T-helper 2 cell treated with Interferon-gamma antibody and Interleukin-4, amounts not matched to agents 5 μg/mL and 100 μg/mL, for 36 hours (primary cell): ENCODE results near the gene ASIC2.

Experiments
- DNase-seq: peaks from one replicate; pipeline ENCODE4 v3.0.0; 2021; ENCODE audit warnings: low spot score
- H3K27ac Mint-ChIP-seq: one replicate; pipeline ENCODE4 v1.8.0; 2021; ENCODE audit warnings: mild to moderate bottlenecking, mixed read lengths
- H3K27me3 Mint-ChIP-seq: one replicate; pipeline ENCODE4 v1.8.0; 2021; ENCODE audit warnings: low read depth, mixed read lengths
- H3K36me3 Mint-ChIP-seq: one replicate; pipeline ENCODE4 v1.8.0; 2021; ENCODE audit warnings: low read depth, mixed read lengths
- H3K4me1 Mint-ChIP-seq: one replicate; pipeline ENCODE4 v1.8.0; 2021; ENCODE audit warnings: low read depth, mixed read lengths
- H3K4me3 Mint-ChIP-seq: one replicate; pipeline ENCODE4 v1.8.0; 2022; ENCODE audit warnings: mild to moderate bottlenecking, moderate library complexity, mixed read lengths
- H3K9me3 Mint-ChIP-seq: one replicate; pipeline ENCODE4 v1.8.0; 2021; ENCODE audit warnings: mixed read lengths

Gene ASIC2

DNA sequence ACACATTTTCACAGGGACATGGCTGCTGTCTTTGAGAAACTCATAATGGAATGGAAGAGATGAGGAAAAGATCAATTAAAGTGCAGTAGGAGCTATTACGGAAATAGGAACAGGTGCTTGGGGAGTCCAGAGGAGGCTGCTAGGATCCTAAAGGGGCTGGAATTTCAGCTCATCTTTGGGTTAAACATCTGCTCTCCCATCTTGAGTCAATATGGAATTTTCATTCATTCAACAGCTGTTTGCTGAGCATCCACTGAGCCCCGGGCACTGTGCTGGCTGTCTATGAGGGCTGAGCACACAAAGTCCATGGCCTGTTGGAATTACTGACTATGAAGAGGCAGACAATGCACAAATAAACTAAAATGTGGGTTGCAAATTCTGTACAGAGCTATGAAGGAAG, 47.9 kb downstream of the ASIC2 start:
- H3K4me3 Mint-ChIP-seq = no peak overlapping the region
- no peaks in the 10 kb centered on the region for H3K27me3 Mint-ChIP-seq
- no peaks in the 10 kb centered on the region for H3K36me3 Mint-ChIP-seq
- no peaks in the 10 kb centered on the region for H3K9me3 Mint-ChIP-seq
- no peak overlapping the region for H3K27ac Mint-ChIP-seq
- DNase-seq = no peak
- no peaks in the 10 kb centered on the region for H3K4me1 Mint-ChIP-seq

DNA sequence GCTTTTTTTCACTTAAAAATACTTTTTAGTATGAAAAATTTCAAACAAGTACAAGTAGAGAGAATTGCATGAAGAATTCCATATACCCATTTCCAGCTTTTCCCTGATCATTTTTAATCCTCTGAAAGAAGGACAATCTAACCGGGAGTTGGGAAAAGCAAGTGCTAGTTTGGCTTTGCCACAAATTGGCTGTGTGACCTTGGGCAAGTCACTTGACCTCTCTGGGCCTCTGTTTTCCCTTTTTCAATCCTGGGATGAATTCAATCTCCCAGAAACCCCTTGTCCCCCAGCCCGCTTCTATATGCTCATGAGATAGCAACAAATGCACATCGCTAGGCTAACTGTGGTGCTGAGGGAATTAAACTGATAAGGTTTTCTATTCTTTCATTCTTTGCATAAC, 49.4 kb downstream of the ASIC2 start:
- Mint-ChIP-seq H3K36me3 (no peaks in the 10 kb centered on the region), H3K27ac (no peak overlapping the region), H3K9me3 (no peaks in the 10 kb centered on the region), H3K27me3 (no peaks in the 10 kb centered on the region), H3K4me1 (no peaks in the 10 kb centered on the region), H3K4me3 (no peak overlapping the region)
- DNase-seq = no peak

DNA sequence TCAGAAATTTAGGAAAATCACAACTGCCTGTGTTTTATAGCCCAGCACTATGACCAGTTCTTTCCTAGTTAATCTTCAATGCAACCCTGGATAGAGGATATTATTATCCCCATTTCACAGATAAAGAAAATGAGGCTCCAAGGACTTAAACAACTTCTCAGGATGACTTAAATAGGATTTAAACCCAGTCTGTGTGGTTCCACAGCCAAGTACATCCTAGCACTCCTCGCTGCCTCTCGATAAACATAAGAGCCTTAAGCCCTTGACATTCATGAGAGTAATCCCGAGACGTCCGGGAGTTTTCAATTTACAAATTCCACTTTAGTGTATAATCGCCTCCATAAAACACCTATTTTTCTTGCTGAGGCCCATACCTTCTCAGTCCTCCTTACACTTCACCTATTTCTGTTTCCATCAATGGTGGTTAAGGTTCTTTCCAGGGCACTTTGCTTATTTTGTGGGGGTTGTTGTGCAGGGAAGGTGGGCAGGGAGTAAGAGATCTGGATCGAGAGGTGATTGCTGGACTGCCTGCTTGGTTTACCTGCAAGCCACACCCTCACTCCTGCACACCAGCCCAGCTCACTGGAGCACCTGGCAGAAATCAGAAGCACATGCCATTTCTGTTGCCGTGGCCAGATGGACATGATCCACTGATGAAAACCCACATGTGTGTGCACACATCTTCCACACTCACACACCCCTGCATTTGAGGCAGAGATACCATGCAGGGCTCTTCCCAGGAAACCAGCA, 50.5 kb downstream of the ASIC2 start:
- Mint-ChIP-seq H3K36me3 (no peaks in the 10 kb centered on the region), H3K4me1 (no peaks in the 10 kb centered on the region), H3K4me3 (no peak overlapping the region), H3K27ac (no peak overlapping the region), H3K27me3 (no peaks in the 10 kb centered on the region), H3K9me3 (no peaks in the 10 kb centered on the region)
- DNase-seq = no peak

DNA sequence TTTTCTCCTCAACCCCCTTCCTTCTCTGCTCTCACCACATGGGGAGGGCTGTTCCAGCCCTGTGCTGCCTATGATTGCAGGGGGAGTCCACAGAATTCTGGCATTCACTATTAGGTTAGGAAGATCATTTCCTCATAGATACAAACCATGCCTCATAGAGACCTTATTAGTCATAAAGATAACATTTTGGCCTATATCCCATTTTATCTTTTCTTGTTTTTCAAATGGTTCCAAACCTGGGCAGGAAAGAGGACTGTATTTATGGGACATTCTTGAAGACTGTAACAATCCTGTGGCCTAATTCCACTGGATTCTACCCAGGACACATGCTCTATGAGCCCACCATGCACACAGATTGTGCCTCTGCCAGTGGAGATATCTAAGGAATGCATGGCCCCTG, 51.7 kb downstream of the ASIC2 start:
- Mint-ChIP-seq H3K4me3 (no peak overlapping the region), H3K9me3 (no peaks in the 10 kb centered on the region), H3K36me3 (no peaks in the 10 kb centered on the region), H3K27ac (no peak overlapping the region), H3K4me1 (no peaks in the 10 kb centered on the region), H3K27me3 (no peaks in the 10 kb centered on the region)
- DNase-seq = no peak

DNA sequence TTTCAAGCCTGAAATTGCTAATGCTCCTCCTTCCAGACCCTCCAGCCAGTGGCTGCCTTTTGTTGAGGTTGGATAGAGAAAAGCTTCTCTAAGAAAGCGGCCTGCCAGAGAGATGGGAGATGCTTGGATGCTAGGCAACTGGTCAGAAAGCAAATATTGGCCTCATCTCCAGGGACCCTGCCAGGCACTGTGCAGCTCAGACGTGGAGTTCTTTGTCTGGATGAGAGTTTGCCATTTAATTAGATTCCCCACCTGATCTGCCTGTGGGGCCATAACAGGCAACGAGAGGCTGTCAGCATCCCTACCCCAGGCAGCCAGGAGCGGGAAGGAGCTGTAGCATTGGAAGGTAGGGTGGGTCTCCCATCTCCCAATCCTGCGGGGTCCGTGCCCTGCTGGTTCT, 52.7 kb downstream of the ASIC2 start:
- no peaks in the 10 kb centered on the region for H3K4me1 Mint-ChIP-seq
- H3K36me3 Mint-ChIP-seq = no peaks in the 10 kb centered on the region
- no peaks in the 10 kb centered on the region for H3K27me3 Mint-ChIP-seq
- DNase-seq = no peak
- H3K4me3 Mint-ChIP-seq = no peak overlapping the region
- no peaks in the 10 kb centered on the region for H3K9me3 Mint-ChIP-seq
- no peak overlapping the region for H3K27ac Mint-ChIP-seq

DNA sequence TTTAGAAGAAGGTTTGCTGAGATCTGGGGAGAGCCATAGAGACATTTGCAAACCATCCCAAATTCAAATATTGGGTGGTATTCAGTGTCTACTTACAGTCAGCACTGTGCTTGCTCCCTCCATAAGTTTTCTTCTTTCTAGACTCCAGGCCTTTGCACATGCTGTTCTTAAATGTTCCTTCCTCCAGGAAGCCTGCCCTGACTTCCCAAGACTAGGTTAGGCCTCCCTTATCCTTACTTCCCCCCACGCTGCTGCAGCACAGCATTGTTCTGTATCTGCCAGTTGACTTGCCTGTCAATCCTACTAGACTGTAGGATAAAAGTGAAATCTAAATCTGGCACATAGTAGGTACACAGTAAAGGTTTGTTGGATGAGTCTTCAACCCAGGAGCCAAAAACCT, 53.4 kb downstream of the ASIC2 start:
- H3K4me1 Mint-ChIP-seq = no peaks in the 10 kb centered on the region
- H3K27me3 Mint-ChIP-seq = no peaks in the 10 kb centered on the region
- no peak overlapping the region for H3K27ac Mint-ChIP-seq
- no peak overlapping the region for H3K4me3 Mint-ChIP-seq
- H3K36me3 Mint-ChIP-seq = no peaks in the 10 kb centered on the region
- no peak for DNase-seq
- H3K9me3 Mint-ChIP-seq = no peaks in the 10 kb centered on the region

DNA sequence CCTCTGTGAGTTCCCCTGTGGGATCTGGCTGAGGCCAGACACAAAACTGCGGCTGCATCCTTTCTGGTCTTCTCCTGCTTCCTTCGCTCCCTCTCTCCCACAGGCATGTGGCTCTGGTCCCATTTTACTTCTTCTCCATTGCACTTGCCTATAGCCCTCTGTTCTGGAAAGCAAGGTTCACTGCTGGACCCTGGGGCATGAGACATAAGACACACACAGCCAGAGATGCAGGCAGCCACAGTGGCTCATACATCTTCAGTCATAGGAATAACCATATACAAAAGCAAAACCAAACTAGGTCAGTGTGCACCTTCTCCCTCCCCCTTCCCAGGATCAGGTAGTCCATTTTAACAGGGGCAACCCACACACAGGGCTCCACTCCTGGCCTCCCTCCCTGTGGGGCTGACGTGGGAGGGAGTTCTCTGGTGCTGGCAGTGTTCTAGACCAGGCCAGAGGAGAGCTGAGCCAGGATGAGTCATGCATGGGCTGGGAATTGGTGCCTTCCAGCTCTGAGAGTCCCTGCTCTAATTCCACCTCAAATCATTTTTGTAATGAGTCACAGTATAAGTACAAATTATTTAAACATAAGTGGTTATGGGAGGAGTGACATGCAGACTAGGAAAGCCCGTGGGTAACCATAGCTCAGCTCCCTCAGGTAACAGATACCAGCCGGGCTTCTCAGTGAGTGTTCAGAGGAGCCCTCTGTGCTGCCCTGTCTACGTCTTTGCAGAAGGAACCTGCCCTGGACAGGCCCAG, 58.0 kb downstream of the ASIC2 start:
- DNase-seq = no peak
- Mint-ChIP-seq H3K4me3 (no peak overlapping the region), H3K27ac (no peak overlapping the region)

DNA sequence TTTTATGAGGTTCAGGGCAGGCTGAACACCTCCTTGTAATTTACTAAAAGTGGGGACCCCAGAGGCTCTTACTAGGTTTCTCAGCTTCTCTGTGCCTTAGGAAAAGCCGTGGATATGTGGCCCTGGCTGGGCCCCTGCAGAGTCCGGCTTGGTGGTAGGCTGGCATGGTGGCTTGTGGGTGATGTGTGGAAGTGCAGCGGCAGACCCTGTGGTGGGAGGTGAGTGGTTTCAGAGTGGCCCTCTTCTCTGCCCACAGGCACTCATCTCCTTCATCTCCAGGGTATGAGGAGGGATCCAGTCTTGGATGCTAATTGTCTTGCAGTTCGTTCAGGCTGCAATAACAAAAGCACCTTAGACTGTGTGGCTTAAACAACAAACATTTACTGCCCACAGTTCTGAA, 58.9 kb downstream of the ASIC2 start:
- no peak for DNase-seq
- Mint-ChIP-seq H3K36me3 (no peaks in the 10 kb centered on the region), H3K4me1 (no peaks in the 10 kb centered on the region), H3K27ac (no peak overlapping the region), H3K9me3 (no peaks in the 10 kb centered on the region), H3K4me3 (no peak overlapping the region), H3K27me3 (no peaks in the 10 kb centered on the region)

More for the DNA sequence above, 58.0 kb downstream of the ASIC2 start:
- Mint-ChIP-seq H3K9me3 (no peaks in the 10 kb centered on the region), H3K36me3 (no peaks in the 10 kb centered on the region), H3K4me1 (no peaks in the 10 kb centered on the region), H3K27me3 (no peaks in the 10 kb centered on the region)

DNA sequence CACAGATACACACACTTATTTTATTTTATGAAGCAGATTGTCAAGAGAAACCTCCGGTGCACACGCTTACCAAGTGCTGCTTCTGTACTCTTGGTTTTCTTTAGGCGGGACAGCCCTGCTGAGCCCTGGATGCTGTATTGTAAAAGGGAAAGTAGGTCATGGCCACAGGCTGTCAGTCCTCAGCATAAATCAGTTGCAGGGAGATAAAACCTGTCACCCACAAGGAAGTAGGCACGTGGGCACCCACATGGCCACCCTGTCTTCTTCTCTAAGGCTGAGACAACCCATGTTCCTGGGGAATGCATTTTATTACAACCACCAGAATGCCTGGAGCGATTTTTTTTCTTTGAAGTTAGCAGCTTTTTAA, 59.3 kb downstream of the ASIC2 start:
- Mint-ChIP-seq H3K9me3 (no peaks in the 10 kb centered on the region), H3K27ac (no peak overlapping the region), H3K4me1 (no peaks in the 10 kb centered on the region), H3K4me3 (no peak overlapping the region), H3K27me3 (no peaks in the 10 kb centered on the region), H3K36me3 (no peaks in the 10 kb centered on the region)
- no peak for DNase-seq

DNA sequence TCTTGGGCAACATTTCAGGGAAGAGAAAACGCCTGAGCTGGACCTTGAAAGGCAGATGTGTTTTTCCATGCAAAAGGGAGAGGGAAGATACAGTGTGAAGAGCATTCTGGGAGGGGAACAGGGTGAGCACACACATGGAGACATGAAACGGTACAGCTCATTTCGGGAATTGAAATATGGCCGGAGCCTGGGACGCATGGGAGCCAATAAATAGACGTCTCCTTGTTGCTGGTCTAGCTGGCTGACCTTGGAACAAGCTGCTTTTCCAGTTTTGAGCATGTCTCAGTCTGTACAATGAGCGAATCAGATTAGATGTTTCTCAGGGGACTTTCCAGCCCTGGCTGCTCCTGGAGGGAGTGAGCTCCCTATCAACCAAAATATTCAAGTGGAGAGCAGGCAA, 63.6 kb downstream of the ASIC2 start:
- H3K4me1 Mint-ChIP-seq = no peaks in the 10 kb centered on the region
- H3K27ac Mint-ChIP-seq = no peak overlapping the region
- no peak for DNase-seq
- no peaks in the 10 kb centered on the region for H3K9me3 Mint-ChIP-seq
- H3K27me3 Mint-ChIP-seq = no peaks in the 10 kb centered on the region
- H3K4me3 Mint-ChIP-seq = no peak overlapping the region
- no peaks in the 10 kb centered on the region for H3K36me3 Mint-ChIP-seq

DNA sequence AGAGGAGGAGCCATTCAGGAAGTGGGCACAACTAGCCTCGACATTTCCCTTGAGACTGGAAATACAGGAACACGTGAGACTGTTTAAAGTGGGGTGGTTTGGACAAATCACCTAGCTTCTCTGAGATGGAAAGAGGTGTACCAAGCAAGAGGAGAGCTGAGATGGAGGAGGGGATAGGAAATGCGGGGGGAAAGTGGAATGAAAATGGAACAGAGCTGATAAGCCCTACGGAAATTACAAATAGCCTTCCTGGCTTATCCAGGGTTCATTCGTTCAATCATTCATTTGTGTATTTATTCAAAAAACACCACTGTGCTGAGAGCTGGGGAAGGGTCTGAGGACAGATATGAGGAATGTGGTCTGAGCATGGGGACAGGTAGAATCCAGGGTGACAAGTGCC, 64.1 kb downstream of the ASIC2 start:
- H3K36me3 Mint-ChIP-seq = no peaks in the 10 kb centered on the region
- H3K4me1 Mint-ChIP-seq = no peaks in the 10 kb centered on the region
- H3K27me3 Mint-ChIP-seq = no peaks in the 10 kb centered on the region
- H3K4me3 Mint-ChIP-seq = no peak overlapping the region
- no peak overlapping the region for H3K27ac Mint-ChIP-seq
- no peaks in the 10 kb centered on the region for H3K9me3 Mint-ChIP-seq
- no peak for DNase-seq

DNA sequence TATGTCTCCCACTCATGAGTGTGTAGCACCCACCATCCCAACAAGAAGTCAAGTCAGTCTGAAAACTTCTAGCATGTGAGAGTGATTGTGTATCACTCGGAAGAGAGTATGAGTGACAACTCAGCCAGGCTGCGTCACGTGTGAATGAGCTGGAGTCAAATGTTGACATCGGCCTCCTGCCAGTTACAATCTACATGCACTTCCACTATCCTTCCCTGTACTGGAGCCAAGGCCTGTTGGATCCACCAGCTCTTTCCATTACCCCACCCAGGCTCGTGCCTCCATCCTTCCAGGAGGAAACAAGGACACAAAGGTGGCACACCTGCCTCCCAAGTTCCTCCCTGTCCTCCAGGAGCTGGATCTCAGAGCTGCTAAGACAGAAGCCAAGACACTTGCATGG, 64.5 kb downstream of the ASIC2 start:
- H3K4me3 Mint-ChIP-seq = no peak overlapping the region
- H3K36me3 Mint-ChIP-seq = no peaks in the 10 kb centered on the region
- no peaks in the 10 kb centered on the region for H3K27me3 Mint-ChIP-seq
- no peak overlapping the region for H3K27ac Mint-ChIP-seq
- H3K9me3 Mint-ChIP-seq = no peaks in the 10 kb centered on the region
- DNase-seq = no peak
- no peaks in the 10 kb centered on the region for H3K4me1 Mint-ChIP-seq

DNA sequence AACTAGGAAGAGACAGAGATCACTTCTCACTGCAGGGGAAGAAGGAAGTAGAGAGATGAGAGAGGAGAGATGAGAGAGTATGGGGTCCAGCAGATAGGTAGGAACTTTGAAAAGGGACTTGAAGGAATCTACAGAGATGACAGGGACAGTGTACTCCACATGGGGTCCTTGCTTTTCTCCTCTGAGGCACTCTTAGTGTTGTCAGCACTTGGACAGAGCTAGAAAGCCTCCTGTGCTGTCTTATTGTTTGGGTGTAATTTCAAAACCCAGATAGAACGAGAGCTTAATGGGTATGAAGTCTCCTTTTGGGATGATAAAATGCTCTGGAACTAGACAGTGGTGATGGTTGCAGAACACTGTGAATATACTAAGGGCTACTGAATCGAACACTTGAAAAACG, 65.2 kb downstream of the ASIC2 start:
- Mint-ChIP-seq H3K4me1 (no peaks in the 10 kb centered on the region), H3K27me3 (no peaks in the 10 kb centered on the region), H3K9me3 (no peaks in the 10 kb centered on the region), H3K4me3 (no peak overlapping the region), H3K36me3 (no peaks in the 10 kb centered on the region), H3K27ac (no peak overlapping the region)
- DNase-seq = no peak

DNA sequence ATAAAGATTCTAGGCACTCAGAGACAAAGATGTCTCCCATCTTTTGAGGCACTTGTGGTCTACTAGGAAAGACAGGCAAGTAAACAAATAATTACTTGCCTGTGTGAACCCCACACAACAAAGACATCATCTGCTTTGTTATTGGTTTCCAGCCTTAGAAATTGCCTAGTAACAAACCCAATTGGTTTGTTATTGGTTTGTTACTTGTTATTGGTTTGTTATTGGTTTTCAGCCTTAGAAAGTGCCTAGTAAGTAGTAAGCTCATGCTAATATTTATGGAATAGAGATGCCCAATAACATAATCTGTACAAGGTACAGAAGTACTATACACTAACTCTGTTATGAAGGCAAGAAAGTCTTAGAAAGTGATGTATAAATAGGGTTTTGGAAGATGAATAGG, 67.1 kb downstream of the ASIC2 start:
- H3K36me3 Mint-ChIP-seq = no peaks in the 10 kb centered on the region
- H3K27me3 Mint-ChIP-seq = no peaks in the 10 kb centered on the region
- no peaks in the 10 kb centered on the region for H3K9me3 Mint-ChIP-seq
- no peak for DNase-seq
- no peak overlapping the region for H3K4me3 Mint-ChIP-seq
- no peak overlapping the region for H3K27ac Mint-ChIP-seq
- no peaks in the 10 kb centered on the region for H3K4me1 Mint-ChIP-seq

DNA sequence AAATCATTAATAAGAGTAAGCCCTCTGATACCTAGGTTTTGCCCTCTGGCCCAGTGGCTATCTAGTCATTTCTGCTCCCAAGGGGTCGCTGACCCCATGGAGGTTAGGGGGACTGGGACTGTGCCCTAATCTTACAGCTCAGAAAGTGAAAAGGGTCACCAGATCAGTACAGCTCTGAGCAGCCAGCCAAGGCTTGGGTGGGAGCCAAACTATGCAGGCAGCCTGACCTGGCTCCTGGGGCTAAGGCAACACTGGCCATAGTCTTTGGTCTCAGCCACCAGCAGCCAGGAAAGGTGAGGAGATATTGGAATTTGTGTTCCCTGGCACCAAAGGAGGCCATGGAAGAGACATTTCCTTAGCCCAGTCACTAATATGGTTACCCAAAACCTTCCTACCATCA, 67.6 kb downstream of the ASIC2 start:
- H3K4me1 Mint-ChIP-seq = no peaks in the 10 kb centered on the region

More for the DNA sequence above, 67.6 kb downstream of the ASIC2 start:
- no peak for DNase-seq
- no peak overlapping the region for H3K27ac Mint-ChIP-seq
- H3K36me3 Mint-ChIP-seq = no peaks in the 10 kb centered on the region
- H3K9me3 Mint-ChIP-seq = no peaks in the 10 kb centered on the region
- H3K27me3 Mint-ChIP-seq = no peaks in the 10 kb centered on the region
- H3K4me3 Mint-ChIP-seq = no peak overlapping the region
